Lower leg skin (tissue), 3 donors: ENCODE measurements around the gene GPBP1L1.

ENCODE experiments used
- CTCF ChIP-seq, 3 donors: fragments of 450-650 bp; IDR thresholded peaks; one replicate each; pipeline ENCODE4 v1.5.1; 2016; ENCODE audit warnings: antibody characterized with exemption in 3 of 3, mild to moderate bottlenecking in 3 of 3, moderate library complexity in 2 of 3
- POLR2A ChIP-seq, 2 donors: fragments of 450-650 bp; IDR thresholded peaks; one replicate each; pipeline ENCODE4 v1.6.1; 2016 to 2017; ENCODE audit warnings: antibody characterized with exemption in 2 of 2, mild to moderate bottlenecking in 1 of 2, moderate library complexity in 1 of 2

GRCh38 chr1:45620588-45621500 is 65.5 kb downstream of the GPBP1L1 start:
- TF ChIP-seq CTCF (IDR thresholded peaks at IDR 0.05), result no peak
- no peak for TF ChIP-seq POLR2A (IDR thresholded peaks at IDR 0.05)
